ENCODE results near the gene STX2. TPM values are rescaled to one million over a fixed set of nuclear protein-coding genes. Genes with fewer than 3 reads are reported as not detected.

STX2 gene
- total RNA-seq, 1 donor from 2014 or later = 33.0 TPM

- Mint-ChIP-seq H3K9me3 (ENCODE audit: unreplicated experiment) (no peaks in the 10 kb centered on the region), H3K4me3 (ENCODE audit: unreplicated experiment) (no peak overlapping the region), H3K36me3 (ENCODE audit: low read depth, unreplicated experiment) (no peaks in the 10 kb centered on the region), H3K4me1 (ENCODE audit: low read depth, unreplicated experiment) (peaks cover 17% of the 10 kb centered on the region), H3K27me3 (ENCODE audit: low read depth, unreplicated experiment) (no peaks in the 10 kb centered on the region), H3K27ac (ENCODE audit: unreplicated experiment) (no peak overlapping the region)
- Histone ChIP-seq H3K27ac (ENCODE audit: low read depth, low read length) (no peak overlapping the region), H2AFZ (ENCODE audit: low read depth, low read length) (no peak overlapping the region), H3K79me2 (ENCODE audit: insufficient read depth, low read length) (peaks cover 7% of the 10 kb centered on the region), H3K4me2 (ENCODE audit: low read length) (no peak overlapping the region), H3K36me3 (ENCODE audit: insufficient read depth, low read length) (peaks cover 13% of the 10 kb centered on the region), H3K4me1 (ENCODE audit: insufficient read depth, low read length) (no peaks in the 10 kb centered on the region), H4K20me1 (ENCODE audit: insufficient read depth, low read length) (peaks cover 6% of the 10 kb centered on the region), H3K4me3 (ENCODE audit: insufficient read depth, low read depth, low read length) (no peak overlapping the region), H3K27me3 (ENCODE audit: insufficient read depth, low read length) (no peaks in the 10 kb centered on the region), H3K9me3 (ENCODE audit: insufficient read depth, low read depth, low read length) (no peaks in the 10 kb centered on the region), H3K9ac (ENCODE audit: low read length) (no peak overlapping the region)
- FAIRE-seq = no peak
- DNase-seq (ENCODE audit: low read depth) = no peak
- no peak for TF ChIP-seq CTCF (IDR thresholded peaks at IDR 0.05; ENCODE audit: insufficient read depth, low read depth, low read length)
These were observed 19.4 kb downstream of the STX2 start for GRCh38 chr12:130819681-130820080.

DNA sequence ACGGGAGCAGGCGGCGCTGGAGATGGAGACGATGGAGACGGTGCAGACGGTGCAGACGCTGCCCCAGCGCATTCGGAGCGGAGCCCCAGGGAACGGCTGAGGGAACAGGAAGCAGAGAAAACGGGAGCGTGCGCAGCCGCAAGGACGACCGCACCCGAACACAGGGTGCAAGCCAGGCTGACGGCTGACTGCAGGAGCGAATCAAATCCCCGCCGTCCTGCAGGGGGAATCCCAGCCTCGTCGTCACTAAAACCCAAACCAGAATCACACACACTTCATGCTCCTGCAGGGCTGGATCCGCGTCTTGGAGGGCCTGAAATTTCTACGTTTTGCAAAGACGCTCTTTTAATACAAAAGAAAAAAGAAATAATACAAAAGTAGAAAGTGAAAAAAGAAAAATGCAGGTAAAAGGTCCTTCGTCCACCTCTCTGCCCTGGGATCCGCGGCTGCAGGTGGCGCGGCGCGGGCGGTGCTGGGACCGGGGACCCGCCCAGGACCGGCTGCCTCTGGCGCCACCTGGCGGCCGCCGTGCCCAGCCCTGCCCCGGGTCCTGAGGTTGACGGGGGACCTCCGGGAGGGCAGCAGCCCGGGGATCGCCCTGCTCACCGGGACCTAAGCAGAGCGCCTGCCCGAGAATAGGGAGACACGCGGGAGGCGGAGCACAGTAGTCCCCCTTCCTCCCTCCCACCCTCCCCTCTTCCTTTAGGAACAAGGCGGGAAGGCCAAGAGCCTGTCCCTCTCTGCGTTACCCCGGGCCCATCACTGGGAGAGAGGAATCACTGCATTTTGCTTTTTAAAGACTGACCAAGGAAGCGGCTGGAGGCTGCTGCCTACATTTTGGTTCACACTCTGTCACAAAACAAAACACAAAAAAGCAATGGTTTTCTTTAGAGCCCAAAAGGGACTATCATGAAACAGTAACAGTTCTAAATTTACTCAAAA, 20.1 kb downstream of the STX2 start:
- peak overlapping the region; percentile 29 for H3K4me3 ChIP-seq (ENCODE audit: insufficient read depth, low read depth, low read length)

More for the DNA sequence above, 20.1 kb downstream of the STX2 start:
- no peak overlapping the region for H2AFZ ChIP-seq (ENCODE audit: low read depth, low read length)
- no peak overlapping the region for H3K27ac ChIP-seq (ENCODE audit: low read depth, low read length)
- DNase-seq (ENCODE audit: low read depth) (no peak), FAIRE-seq (no peak)
- Mint-ChIP-seq H3K4me3 (ENCODE audit: unreplicated experiment) (no peak overlapping the region), H3K27ac (ENCODE audit: unreplicated experiment) (no peak overlapping the region), H3K4me1 (ENCODE audit: low read depth, unreplicated experiment) (peaks cover 19% of the 10 kb centered on the region), H3K27me3 (ENCODE audit: low read depth, unreplicated experiment) (no peaks in the 10 kb centered on the region), H3K36me3 (ENCODE audit: low read depth, unreplicated experiment) (peaks cover 4% of the 10 kb centered on the region), H3K9me3 (ENCODE audit: unreplicated experiment) (no peaks in the 10 kb centered on the region)
- no peaks in the 10 kb centered on the region for H3K4me1 ChIP-seq (ENCODE audit: insufficient read depth, low read length)
- no peaks in the 10 kb centered on the region for H3K9me3 ChIP-seq (ENCODE audit: insufficient read depth, low read depth, low read length)
- H3K4me2 ChIP-seq (ENCODE audit: low read length) = peak overlapping the region; percentile 63
- TF ChIP-seq EZH2 (IDR thresholded peaks at IDR 0.05; ENCODE audit: insufficient read depth, low read length) (no peak), CTCF (IDR thresholded peaks at IDR 0.05; ENCODE audit: insufficient read depth, low read depth, low read length) (peak; percentile 39)
- peaks cover 13% of the 10 kb centered on the region for H3K36me3 ChIP-seq (ENCODE audit: insufficient read depth, low read length)
- H4K20me1 ChIP-seq (ENCODE audit: insufficient read depth, low read length) = peaks cover 6% of the 10 kb centered on the region
- no peaks in the 10 kb centered on the region for H3K27me3 ChIP-seq (ENCODE audit: insufficient read depth, low read length)
- H3K79me2 ChIP-seq (ENCODE audit: insufficient read depth, low read length) = peaks cover 12% of the 10 kb centered on the region
- no peak overlapping the region for H3K9ac ChIP-seq (ENCODE audit: low read length)
